ENCODE data around the gene ERC1. TPM values are rescaled to one million over a fixed set of nuclear protein-coding genes. Genes with fewer than 3 reads are reported as not detected.
"Not testable (repeated sequence)": the region's sequence is repeated elsewhere in the genome, so short reads cannot be mapped to it uniquely, and the experiment has no call there.

Gene ERC1
- total RNA-seq, 1 donor from 2014 or later, result 79.5 TPM

DNA sequence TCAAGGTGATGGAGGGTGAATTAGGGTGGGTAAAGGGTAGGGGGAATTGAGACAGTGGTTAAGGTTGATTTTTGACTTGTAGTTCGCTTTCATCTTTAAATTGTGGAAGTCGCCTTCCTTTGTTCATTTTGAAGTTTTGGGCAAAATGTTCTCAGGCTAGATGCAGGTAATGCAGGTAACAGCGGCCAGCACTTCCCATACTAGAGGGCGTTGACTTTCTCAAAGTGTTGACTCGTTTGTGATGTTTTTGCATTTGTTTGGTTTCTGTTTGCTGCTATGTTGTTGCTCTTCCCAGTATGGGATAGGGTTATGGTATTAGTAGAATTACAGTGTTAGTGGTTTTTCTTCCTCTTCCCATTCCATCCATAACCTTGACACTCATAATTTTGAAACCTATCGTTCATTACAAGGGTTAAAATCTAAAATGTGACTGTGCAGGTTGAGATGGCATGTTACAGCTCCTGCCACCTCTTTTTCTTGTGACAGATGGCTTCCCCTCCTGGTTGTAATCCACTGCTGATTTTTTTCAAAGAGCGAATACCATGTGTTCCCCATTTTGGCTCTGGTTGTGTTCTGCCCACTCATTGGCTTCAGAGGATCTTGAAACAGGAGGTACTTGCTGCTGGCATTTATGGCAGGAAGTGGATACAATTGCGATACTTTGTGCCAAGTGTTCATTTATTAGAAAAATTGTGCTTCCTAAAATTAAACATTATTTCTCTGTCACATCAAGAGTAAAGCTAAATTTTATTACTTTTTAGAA, 57.1 kb downstream of the ERC1 start:
- no peak for DNase-seq (ENCODE audit: extremely low spot score, unreplicated experiment)
- Mint-ChIP-seq H3K27me3 (ENCODE audit: unreplicated experiment) (no peaks in the 10 kb centered on the region), H3K27ac (ENCODE audit: unreplicated experiment) (no peak overlapping the region), H3K36me3 (ENCODE audit: unreplicated experiment) (peaks cover 3% of the 10 kb centered on the region), H3K4me3 (ENCODE audit: unreplicated experiment) (no peak overlapping the region), H3K4me1 (ENCODE audit: unreplicated experiment) (peaks cover 41% of the 10 kb centered on the region), H3K9me3 (ENCODE audit: unreplicated experiment) (no peaks in the 10 kb centered on the region)
- TF ChIP-seq, protein P1, sequence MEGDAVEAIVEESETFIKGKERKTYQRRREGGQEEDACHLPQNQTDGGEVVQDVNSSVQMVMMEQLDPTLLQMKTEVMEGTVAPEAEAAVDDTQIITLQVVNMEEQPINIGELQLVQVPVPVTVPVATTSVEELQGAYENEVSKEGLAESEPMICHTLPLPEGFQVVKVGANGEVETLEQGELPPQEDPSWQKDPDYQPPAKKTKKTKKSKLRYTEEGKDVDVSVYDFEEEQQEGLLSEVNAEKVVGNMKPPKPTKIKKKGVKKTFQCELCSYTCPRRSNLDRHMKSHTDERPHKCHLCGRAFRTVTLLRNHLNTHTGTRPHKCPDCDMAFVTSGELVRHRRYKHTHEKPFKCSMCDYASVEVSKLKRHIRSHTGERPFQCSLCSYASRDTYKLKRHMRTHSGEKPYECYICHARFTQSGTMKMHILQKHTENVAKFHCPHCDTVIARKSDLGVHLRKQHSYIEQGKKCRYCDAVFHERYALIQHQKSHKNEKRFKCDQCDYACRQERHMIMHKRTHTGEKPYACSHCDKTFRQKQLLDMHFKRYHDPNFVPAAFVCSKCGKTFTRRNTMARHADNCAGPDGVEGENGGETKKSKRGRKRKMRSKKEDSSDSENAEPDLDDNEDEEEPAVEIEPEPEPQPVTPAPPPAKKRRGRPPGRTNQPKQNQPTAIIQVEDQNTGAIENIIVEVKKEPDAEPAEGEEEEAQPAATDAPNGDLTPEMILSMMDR (IDR thresholded peaks at IDR 0.05), result no peak

GRCh38 chr12:1050059-1050707, 59.2 kb downstream of the ERC1 start:
- no peak for DNase-seq (ENCODE audit: extremely low spot score, unreplicated experiment)
- peaks cover 3% of the 10 kb centered on the region for H3K36me3 Mint-ChIP-seq (ENCODE audit: unreplicated experiment)
- H3K4me1 Mint-ChIP-seq (ENCODE audit: unreplicated experiment), result peaks cover 40% of the 10 kb centered on the region
- no peaks in the 10 kb centered on the region for H3K27me3 Mint-ChIP-seq (ENCODE audit: unreplicated experiment)
- H3K9me3 Mint-ChIP-seq (ENCODE audit: unreplicated experiment), result no peaks in the 10 kb centered on the region
- TF ChIP-seq, protein P1 (IDR thresholded peaks at IDR 0.05), result no peak
- no peak overlapping the region for H3K27ac Mint-ChIP-seq (ENCODE audit: unreplicated experiment)
- H3K4me3 Mint-ChIP-seq (ENCODE audit: unreplicated experiment), result no peak overlapping the region

DNA sequence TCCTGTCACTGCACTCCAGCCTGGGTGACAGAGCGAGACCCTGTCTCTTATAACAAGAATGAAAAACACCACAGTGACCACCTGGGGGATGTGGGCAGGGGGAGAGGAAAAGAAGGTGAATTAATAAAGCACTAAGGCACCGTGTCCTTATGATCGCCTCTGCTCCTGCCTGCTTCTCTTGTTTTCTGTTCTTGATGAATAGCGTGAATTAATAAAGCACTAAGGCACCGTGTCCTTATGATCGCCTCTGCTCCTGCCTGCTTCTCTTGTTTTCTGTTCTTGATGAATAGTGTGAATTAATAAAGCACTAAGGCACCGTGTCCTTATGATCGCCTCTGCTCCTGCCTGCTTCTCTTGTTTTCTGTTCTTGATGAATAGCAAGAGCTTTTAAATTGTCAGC, 60.6 kb downstream of the ERC1 start:
- peaks cover 30% of the 10 kb centered on the region for H3K4me1 Mint-ChIP-seq (ENCODE audit: unreplicated experiment)
- DNase-seq (ENCODE audit: extremely low spot score, unreplicated experiment); H3K27ac Mint-ChIP-seq (ENCODE audit: unreplicated experiment); H3K9me3 Mint-ChIP-seq (ENCODE audit: unreplicated experiment); H3K36me3 Mint-ChIP-seq (ENCODE audit: unreplicated experiment); H3K27me3 Mint-ChIP-seq (ENCODE audit: unreplicated experiment); H3K4me3 Mint-ChIP-seq (ENCODE audit: unreplicated experiment): not testable (repeated sequence)

- H3K27ac Mint-ChIP-seq (ENCODE audit: unreplicated experiment), result no peak overlapping the region
- no peak overlapping the region for H3K4me3 Mint-ChIP-seq (ENCODE audit: unreplicated experiment)
- no peak for DNase-seq (ENCODE audit: extremely low spot score, unreplicated experiment)
- peaks cover 26% of the 10 kb centered on the region for H3K4me1 Mint-ChIP-seq (ENCODE audit: unreplicated experiment)
- H3K36me3 Mint-ChIP-seq (ENCODE audit: unreplicated experiment), result peaks cover 12% of the 10 kb centered on the region
- TF ChIP-seq, protein P1 (IDR thresholded peaks at IDR 0.05), result no peak
- H3K9me3 Mint-ChIP-seq (ENCODE audit: unreplicated experiment), result peaks cover 9% of the 10 kb centered on the region
- no peaks in the 10 kb centered on the region for H3K27me3 Mint-ChIP-seq (ENCODE audit: unreplicated experiment)
These were observed 62.7 kb downstream of the ERC1 start for GRCh38 chr12:1053690-1054089.

- H3K4me3 Mint-ChIP-seq (ENCODE audit: unreplicated experiment), result no peak overlapping the region
- peaks cover 14% of the 10 kb centered on the region for H3K36me3 Mint-ChIP-seq (ENCODE audit: unreplicated experiment)
- H3K9me3 Mint-ChIP-seq (ENCODE audit: unreplicated experiment), result peaks cover 15% of the 10 kb centered on the region
- H3K27me3 Mint-ChIP-seq (ENCODE audit: unreplicated experiment), result no peaks in the 10 kb centered on the region
- TF ChIP-seq, protein P1 (IDR thresholded peaks at IDR 0.05), result no peak
- DNase-seq (ENCODE audit: extremely low spot score, unreplicated experiment), result no peak
- H3K27ac Mint-ChIP-seq (ENCODE audit: unreplicated experiment), result peak overlapping the region; percentile 42
- peaks cover 26% of the 10 kb centered on the region for H3K4me1 Mint-ChIP-seq (ENCODE audit: unreplicated experiment)
These were observed 63.3 kb downstream of the ERC1 start for GRCh38 chr12:1054117-1054870.
